Measurements from ENCODE around the gene MOB4. TPM values are rescaled to one million over a fixed set of nuclear protein-coding genes. Genes with fewer than 3 reads are reported as not detected.

The MOB4 gene
- total RNA-seq, 1 donor, result 44.5 TPM

- no peak for DNase-seq (ENCODE audit: low read depth)
- TF ChIP-seq CTCF (IDR thresholded peaks at IDR 0.05; ENCODE audit: insufficient read depth, low read depth, low read length), result no peak
- H3K4me3 ChIP-seq (ENCODE audit: low read depth, low read length), result no peak overlapping the region
These were observed 75.6 kb downstream of the MOB4 start for GRCh38 chr2:197591339-197592072.

GRCh38 chr2:197596766-197597165 lies 80.9 kb downstream of the MOB4 start:
- no peak overlapping the region for H3K4me3 ChIP-seq (ENCODE audit: low read depth, low read length)
- no peak for DNase-seq (ENCODE audit: low read depth)
- TF ChIP-seq CTCF (IDR thresholded peaks at IDR 0.05; ENCODE audit: insufficient read depth, low read depth, low read length), result no peak

- no peak for DNase-seq (ENCODE audit: low read depth)
- no peak for TF ChIP-seq CTCF (IDR thresholded peaks at IDR 0.05; ENCODE audit: insufficient read depth, low read depth, low read length)
- H3K4me3 ChIP-seq (ENCODE audit: low read depth, low read length), result no peak overlapping the region
These were observed 81.3 kb downstream of the MOB4 start for GRCh38 chr2:197597166-197597565.

GRCh38 chr2:197598450-197598849 lies 82.6 kb downstream of the MOB4 start:
- no peak overlapping the region for H3K4me3 ChIP-seq (ENCODE audit: low read depth, low read length)
- DNase-seq (ENCODE audit: low read depth), result no peak
- TF ChIP-seq CTCF (IDR thresholded peaks at IDR 0.05; ENCODE audit: insufficient read depth, low read depth, low read length), result no peak

GRCh38 chr2:197599285-197599965 lies 83.6 kb downstream of the MOB4 start:
- peak; percentile 71 for DNase-seq (ENCODE audit: low read depth)

GRCh38 chr2:197600306-197600705 lies 84.4 kb downstream of the MOB4 start:
- no peak for DNase-seq (ENCODE audit: low read depth)
- no peak overlapping the region for H3K4me3 ChIP-seq (ENCODE audit: low read depth, low read length)
- TF ChIP-seq CTCF (IDR thresholded peaks at IDR 0.05; ENCODE audit: insufficient read depth, low read depth, low read length), result no peak

More at GRCh38 chr2:197599285-197599965, 83.6 kb downstream of the MOB4 start:
- TF ChIP-seq CTCF (IDR thresholded peaks at IDR 0.05; ENCODE audit: insufficient read depth, low read depth, low read length), result peak; percentile 58
- H3K4me3 ChIP-seq (ENCODE audit: low read depth, low read length), result no peak overlapping the region
